Renal pelvis (tissue), 4 donors: Measurements from ENCODE around the gene PMM2. TPM values are rescaled to one million over a fixed set of nuclear protein-coding genes. Genes with fewer than 3 reads are reported as not detected.
"Not testable (repeated sequence)": the region's sequence is repeated elsewhere in the genome, so short reads cannot be mapped to it uniquely, and the experiment has no call there.

Experiments used
- DNase-seq: peaks from one replicate; pipeline ENCODE4 v3.0.0-alpha.2; 2013
- polyA plus RNA-seq, 3 donors: library from polyadenylated mRNA; unstranded; fragments of 120-200 nt; gene quantifications; one replicate each; pipeline ENCODE4 v1.2.1, GENCODE V29; 2013; ENCODE audit not compliant: insufficient read length in 3 of 3

The PMM2 gene
- polyA plus RNA-seq, 3 donors: 18.9 to 22.6 (median 20.1) TPM

DNA sequence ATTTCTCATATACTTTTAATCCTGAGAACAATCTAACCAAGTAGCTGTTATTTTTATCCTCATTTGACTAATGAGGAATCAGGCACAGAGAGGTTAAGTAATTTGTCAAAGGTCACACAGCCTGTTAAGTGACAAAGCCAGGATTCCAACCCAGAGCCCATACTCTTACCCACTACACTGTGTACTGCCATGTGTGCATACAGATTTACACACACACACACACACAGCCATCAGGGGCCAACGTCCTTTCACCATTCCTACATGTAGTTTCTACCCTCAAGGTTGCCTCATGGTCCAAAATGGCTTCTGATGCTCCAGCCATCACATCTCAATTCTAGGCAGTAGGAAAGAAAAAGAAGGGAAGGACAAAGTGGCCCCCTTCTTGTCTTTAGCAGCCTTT lies 22.3 kb upstream of the PMM2 start:
- no peak for DNase-seq

DNA sequence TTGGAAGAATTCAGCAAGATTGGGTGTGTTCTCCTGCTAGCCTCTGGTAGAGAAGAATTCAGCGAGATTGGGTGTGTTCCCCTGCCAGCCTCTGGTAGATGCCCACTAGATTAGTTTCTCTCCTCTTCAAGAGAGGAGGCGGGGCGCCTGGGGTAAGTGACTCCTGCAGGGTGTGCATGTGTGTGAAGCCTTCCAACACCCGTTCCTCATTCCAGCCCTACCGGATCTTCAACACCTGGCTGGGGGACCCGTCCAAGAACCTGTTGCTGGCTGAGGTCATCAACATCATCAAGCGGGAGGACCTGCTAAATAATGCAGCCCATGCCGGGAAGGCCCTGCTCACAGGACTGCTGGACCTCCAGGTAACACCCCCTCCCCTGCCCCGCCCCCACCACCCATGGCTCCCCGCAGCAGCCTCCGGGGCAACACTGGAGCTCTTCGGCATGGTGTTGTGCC lies 21.5 kb upstream of the PMM2 start:
- DNase-seq: no peak

DNA sequence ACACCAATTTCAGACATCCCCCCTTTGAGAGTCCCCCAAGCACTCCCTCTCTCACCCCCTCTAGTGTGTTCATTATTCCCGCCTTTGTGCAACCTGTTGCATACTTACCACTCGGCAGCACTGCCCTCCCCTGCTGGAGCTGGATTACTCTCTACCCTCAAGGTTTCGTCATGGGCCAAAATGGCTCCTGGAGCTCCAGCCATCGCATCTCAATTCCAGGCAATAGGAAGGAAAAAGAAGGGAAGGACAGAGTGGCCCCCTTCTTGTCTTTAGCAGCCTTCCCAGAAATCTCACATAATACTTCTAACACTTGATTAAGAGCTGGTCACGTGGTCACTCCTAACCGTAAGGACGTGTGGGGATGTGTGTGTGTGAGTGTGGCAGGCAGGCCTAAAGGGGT lies 20.4 kb upstream of the PMM2 start:
- DNase-seq: no peak

GRCh38 chr16:8781797-8782196 lies 15.8 kb upstream of the PMM2 start:
- no peak for DNase-seq

DNA sequence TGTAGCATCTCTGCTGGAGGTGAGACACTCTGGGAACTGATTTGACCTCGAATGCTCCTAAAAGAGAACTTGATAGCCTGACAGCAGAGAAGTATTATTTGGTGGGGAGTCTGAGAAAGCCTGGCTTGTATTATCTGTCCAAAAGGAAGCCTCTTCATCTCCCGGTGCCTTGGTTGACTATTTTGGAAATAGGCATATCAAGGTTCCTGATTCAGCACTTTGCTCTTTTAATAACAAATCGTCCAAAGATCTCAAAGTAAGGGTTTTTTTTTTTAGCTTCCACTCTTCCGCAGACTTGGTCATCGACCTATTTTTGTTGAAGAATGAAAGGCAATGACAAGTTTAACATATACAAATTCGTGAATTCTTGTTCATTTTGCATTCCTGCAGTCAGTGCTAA lies 15.0 kb upstream of the PMM2 start:
- no peak for DNase-seq

DNA sequence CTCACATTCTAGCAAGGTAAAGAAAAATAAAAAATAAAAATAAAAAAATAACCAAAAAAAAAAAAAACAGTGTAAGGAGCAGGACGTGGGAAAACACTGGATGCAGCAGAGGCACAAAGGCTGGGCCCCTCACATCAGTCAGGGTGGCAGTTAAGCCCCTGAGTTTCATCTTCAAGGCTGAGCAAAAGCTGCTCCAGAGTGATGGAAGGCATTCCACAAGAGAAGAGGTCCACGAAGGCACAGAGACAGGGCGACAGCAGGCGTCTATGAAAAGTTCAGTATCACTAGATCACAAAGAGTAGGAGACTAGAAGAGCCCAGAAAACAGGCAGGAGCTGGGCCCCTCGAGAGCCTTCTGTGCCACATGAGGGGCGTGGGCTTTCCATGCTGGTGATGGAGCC lies 12.2 kb upstream of the PMM2 start:
- no peak for DNase-seq

- not testable (repeated sequence) for DNase-seq
Measured at GRCh38 chr16:8786316-8786715, 11.3 kb upstream of the PMM2 start.

DNA sequence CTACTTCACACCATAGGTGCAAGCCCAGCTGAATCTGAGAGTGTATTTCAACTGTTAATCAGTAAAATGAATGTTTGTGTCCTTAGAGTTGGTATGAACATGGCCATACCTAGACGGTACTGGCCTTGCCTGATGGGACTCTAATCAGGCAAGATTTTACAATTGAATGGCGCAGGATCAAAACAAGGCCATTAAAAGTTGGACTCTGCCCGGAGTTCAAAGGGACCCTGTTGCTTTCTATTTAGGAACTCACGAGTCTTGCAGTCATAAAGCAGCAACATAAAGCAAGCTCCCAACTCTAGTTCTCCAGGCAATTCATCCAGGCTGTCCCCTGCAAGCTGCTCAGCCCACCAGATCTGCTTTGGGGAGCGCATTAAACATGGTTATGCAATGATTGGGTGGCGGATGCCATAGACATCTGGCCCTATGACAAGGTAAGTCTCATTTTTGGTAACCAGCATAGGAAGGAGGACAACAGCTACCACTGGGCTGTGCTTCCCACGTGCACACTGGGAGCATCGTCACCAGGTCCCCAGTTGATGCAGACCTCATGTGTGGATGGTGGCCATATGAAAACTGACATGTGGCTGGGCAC lies 9.0 kb upstream of the PMM2 start:
- DNase-seq: no peak

- no peak for DNase-seq
Measured at GRCh38 chr16:8795091-8795490, 2.5 kb upstream of the PMM2 start.

DNA sequence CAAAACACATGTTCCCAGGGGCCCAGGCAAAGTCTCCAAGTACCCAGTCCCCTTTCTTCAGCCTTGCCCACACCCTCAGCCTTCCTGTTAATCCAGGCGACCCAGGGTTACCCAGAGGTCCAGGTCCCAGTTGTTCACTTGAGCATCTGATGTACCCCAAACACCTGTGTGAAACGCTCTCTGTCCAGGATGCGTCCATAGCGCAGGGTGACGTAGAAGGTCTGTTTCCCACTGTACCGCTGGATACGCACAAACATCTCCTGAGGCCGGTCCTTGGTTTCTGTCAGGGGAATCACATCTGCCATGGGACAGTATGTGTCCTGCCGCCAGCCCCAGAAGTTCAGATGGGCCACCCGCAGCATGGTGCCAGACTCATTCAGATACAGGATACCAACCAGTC lies 1.8 kb upstream of the PMM2 start:
- DNase-seq: no peak

- no peak for DNase-seq
Measured at GRCh38 chr16:8796469-8797363, 923 bp upstream of the PMM2 start.

DNA sequence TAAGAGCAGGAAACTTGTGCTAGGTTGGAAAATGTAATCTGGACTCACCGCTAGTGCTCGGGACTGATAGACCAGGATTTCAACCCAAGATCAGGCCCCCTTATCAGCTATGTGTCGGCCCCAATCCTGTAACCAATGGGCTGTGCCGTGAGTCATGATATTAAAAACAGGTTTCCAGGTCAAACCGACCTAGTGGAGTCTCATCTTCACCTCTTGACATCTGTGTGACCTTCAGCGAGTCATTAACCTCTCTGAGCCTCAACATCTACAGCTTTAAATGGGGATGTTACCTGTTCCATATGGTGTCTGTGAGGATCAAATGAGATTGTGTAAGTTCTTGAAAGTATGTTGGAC lies 512 bp downstream of the PMM2 start:
- no peak for DNase-seq

- no peak for DNase-seq
Measured at GRCh38 chr16:8798535-8799157, 1.0 kb downstream of the PMM2 start.

DNA sequence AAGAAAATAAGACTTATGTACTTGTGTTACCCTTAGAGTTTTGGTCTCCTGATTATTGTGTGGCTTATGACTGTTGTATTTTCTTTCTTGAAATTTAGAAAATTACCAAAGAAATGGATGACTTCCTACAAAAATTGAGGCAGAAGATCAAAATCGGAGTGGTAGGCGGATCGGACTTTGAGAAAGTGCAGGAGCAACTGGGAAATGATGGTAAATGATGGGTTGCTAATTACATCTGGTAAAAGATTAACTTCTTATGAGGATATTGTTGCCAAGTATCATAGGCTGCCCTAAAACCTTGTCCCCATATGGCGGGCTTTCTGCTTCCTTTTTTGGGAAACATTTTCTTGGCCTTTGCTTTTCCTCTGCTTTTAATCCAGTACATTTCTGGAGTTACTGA lies 4.1 kb downstream of the PMM2 start:
- DNase-seq: no peak

- not testable (repeated sequence) for DNase-seq
Measured at GRCh38 chr16:8803733-8804132, 6.1 kb downstream of the PMM2 start.

DNA sequence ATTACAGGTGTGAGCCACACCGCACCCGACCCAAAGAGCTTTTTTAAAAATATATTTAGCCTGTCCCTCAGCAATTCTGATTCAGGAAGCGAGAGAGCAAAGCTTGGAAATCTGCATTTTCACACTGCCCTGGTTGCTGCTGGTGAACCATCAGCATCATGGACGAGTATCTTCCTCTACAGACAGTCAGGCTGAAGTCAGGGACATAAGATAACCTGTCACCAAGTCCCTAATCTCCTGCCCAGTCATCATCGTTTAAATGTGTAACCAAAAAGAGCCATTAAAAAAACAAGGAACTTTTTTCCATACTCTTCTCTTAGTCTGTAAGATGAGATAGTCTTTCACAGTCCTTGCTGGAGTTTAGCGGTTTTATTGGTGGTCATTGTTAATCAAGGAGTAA lies 6.7 kb downstream of the PMM2 start:
- no peak for DNase-seq

DNA sequence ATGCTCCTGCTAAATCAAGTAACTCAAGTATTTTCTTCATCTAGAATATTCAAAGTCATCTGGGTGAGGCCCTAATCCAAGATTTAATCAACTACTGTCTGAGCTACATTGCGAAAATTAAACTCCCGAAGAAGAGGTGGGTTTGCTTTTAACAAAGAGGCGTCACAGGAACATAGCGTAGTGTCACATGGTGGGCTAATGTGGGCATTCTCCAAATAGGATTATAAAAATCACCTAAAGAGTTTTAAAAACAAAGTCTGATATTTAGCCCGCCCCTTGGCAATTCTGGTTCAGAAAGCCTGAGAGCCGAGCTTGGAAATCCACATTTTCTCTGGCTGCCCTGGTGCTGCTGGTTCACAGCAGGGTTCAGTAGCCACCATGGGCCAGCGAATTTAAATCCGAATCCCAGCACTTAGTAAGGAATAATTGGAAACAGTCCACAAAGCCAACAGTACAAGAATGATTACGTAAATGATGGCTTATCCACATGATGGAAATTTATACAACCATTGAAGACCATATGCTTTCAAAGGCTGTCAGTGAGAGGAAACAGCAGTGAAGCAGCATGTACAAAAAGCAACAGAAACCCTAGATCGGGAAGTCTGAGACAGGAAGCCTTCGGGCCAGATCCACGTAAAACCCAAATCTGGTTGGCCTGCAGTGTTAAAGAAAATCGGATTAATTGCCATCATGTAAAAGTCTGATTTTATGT lies 8.8 kb downstream of the PMM2 start:
- DNase-seq: no peak

- DNase-seq: no peak
Measured at GRCh38 chr16:8807189-8807588, 9.6 kb downstream of the PMM2 start.

GRCh38 chr16:8808009-8808408 lies 10.4 kb downstream of the PMM2 start:
- no peak for DNase-seq

GRCh38 chr16:8808613-8809353 lies 11.1 kb downstream of the PMM2 start:
- no peak for DNase-seq

DNA sequence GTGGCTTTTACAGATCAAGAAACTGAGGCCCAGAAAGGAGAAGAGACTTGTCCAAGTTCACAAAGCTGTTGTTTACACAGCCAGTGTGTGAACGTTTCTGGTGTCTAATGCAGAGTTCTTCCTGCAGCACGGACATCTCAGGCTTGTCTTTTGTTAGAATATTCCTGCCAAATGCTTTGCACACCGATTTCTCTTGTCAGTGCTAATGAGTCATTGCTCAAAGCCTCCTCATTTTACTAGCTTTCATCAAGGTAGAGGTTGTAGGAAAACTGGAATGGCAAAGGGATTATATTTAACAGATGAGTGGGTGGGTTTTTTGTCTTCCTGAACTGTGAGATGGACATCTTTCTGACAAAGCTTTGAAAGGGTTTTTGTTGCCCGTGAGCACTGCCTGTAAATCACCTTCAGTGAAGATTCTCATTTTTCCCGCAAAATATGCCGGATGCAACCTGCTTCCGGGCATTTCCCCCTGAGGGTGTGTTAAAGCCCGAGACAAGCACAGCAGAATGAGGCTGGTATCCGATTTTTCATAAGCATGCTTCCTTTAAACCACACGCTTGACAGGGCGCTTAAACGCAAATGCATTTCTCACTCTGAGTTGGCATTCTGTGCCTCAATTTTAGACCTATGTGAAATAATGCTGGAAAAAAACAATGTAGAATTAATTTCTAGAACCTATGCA lies 14.7 kb downstream of the PMM2 start:
- no peak for DNase-seq
